ENCODE measurements around the gene SPTBN1. TPM values are rescaled to one million over a fixed set of nuclear protein-coding genes. Genes with fewer than 3 reads are reported as not detected.

The SPTBN1 gene
- polyA plus RNA-seq, 12 donors = 161 to 371 (median 271) TPM

GRCh38 chr2:54667726-54668650 is 211.9 kb downstream of the SPTBN1 start:
- no peak for DNase-seq

DNA sequence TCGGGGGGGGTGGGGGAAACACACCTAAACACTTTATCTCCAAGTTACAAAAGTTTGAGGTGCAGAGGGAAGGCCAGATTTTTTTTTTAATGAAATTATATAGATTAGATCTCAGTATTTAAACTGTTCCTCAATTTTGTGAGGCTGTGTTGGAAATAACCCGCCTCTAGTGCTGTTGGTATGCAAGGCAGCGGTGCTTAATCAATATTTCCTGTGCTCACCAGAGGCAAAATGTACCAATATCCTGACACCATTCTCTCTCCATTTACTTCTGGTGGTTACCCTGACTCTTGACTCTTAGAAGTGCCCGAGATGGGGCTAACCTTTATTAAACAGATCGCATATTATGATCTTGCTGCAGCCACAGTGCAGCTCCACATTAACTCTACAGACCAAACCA is 212.6 kb downstream of the SPTBN1 start:
- no peak for DNase-seq

- no peak for DNase-seq
These were observed 213.8 kb downstream of the SPTBN1 start for GRCh38 chr2:54669677-54670484.

- no peak for DNase-seq
These were observed 214.4 kb downstream of the SPTBN1 start for GRCh38 chr2:54670485-54671009.

DNA sequence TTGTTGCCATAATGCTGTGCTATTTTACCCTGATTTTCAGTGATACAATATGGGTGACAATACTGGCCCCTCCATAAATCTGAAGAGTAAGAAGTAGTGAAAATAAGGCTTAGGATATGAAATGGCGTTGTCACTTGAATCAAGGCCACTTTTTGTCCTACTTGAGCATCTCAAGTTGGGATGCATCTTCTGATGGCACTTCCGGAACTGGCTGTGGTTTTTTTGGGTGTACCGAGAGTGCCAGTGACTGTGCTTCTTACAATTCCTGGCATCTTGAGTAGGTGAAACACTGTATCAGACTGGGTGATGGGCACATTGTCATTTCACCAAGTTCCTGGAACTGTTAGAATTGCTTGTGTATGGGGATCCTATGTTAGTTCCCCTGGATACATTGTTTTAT is 214.9 kb downstream of the SPTBN1 start:
- DNase-seq = no peak

GRCh38 chr2:54671875-54672589 is 215.9 kb downstream of the SPTBN1 start:
- DNase-seq = no peak

DNA sequence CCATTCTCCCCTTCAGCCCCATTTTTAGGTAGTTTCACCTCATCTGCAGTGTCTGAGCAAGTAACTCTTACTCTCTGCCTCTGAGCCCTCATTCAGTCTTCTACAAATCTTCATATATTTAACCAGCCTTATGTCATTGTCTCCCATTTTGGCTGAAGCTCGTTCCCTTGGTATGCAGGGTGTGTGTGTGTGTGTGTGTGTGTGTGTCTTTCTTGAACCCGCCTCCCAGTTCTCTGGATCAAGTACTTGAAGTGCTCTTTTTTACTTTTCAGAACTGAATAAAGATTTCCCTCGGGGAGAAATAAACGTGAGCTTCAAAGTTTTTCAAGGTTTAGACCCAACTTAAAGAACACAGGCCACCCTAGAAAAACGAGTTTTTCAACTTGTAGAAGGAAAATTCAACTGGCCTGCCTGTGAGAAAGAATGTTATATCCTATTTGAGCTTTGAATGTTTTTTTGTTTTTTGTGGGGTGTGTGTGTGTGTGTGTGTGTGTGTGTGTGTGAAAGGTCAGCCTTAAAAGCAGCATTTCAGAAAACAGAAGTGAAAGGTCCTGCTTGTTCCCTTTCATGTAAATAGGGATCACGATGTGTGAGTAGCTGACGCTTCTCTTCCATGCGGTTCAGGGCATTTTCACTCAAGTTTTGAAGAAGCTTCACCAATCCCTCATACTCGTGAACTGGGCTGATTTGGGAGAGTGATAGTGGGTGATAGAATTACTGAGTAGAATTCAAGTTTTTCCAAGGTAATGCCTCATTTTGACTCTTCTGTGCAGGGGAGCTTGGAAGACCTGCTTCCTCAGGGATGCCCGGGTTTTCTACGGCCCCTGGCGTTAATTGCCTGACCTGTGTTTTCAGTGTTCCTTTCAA is 216.7 kb downstream of the SPTBN1 start:
- DNase-seq = no peak

GRCh38 chr2:54673501-54673998 is 217.4 kb downstream of the SPTBN1 start:
- peak; percentile 83 for DNase-seq

GRCh38 chr2:54675281-54675680 is 219.2 kb downstream of the SPTBN1 start:
- no peak for DNase-seq

GRCh38 chr2:54675738-54676137 is 219.6 kb downstream of the SPTBN1 start:
- DNase-seq = no peak

GRCh38 chr2:54676656-54677055 is 220.5 kb downstream of the SPTBN1 start:
- DNase-seq = no peak

DNA sequence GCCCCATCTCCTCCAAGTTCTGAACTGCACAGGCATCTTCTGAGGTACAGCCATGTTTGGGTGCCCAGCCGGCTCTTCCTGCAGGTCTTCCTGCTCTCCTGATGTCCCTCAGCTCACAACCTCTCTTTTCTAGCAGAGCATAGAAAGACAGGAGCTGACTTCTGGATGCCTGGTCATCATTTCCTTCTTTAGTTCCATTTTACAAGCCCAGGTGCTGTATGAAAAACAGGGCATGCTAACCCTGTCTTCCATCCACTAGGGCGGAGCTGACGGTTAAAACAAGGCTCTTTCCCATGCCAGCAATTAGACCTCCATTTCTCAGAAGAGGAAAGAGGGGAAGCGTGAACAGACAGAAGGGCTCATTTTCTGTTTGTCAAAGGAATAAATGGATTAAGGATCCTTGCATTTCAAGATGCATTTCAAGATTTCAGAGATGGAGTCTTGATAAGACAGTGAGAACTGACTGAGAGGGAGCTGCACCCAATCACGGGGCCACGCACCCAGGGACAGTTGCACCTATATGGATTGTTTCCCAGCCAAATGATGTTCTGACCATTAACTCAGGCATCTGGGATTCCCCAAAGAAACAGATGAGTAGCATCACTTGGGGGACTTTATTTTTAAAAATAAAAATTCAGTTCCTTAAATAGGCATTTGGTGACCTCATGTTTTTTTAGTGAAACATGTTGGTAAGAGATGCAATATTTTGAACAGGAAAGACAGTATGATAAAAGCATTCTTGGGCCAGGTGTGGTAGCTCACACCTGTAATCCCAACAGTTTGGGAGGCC is 221.5 kb downstream of the SPTBN1 start:
- DNase-seq = no peak

GRCh38 chr2:54678719-54679118 is 222.6 kb downstream of the SPTBN1 start:
- no peak for DNase-seq

- no peak for DNase-seq
These were observed 224.4 kb downstream of the SPTBN1 start for GRCh38 chr2:54680397-54681041.

GRCh38 chr2:54681416-54681815 is 225.3 kb downstream of the SPTBN1 start:
- DNase-seq = no peak

DNA sequence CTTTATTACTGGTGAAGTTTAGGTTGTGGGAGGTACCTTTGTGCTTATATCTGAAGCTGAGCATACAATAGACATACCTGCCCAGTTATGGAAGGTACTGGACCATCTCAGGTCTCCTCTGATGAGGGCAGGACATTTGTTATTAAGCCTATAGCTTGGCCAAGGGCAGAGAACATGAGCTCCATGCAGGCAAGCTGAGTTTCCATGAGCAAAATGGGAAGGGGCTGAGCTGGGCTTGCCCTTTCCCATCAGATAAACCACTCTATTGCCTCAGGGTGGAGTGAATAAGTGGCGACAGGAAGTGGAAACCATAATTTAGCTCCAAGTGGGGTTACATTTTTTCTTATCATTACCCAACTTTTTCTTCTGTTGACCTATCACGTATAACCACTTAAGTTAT is 227.5 kb downstream of the SPTBN1 start:
- no peak for DNase-seq

DNA sequence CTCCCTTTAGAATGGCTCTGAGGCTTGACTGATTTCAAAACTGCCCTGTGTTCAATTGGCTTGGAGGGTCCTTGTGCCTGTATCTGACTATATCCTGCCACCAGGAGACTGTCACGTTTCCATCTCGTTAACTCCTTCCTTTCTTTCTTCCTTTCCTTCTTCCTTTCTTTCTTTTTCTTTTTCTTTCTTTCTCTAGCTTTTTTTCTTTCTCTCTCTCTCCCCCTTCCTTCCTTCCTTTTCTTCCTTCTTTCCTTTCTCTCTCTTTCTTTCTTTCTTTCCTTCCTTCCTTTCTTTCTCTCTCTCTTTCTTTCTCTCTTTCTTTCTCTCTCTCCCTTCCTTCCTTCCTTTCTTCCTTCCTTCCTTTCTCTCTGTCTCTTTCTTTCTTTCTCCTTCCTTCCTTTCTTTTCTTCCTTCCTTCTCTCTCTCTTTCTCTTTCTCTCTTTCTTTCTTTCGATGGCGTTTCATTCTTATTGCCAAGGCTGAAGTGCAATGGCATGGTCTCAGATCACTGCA is 229.2 kb downstream of the SPTBN1 start:
- DNase-seq = no peak

GRCh38 chr2:54687595-54688152 is 231.5 kb downstream of the SPTBN1 start:
- DNase-seq = no peak
